GM18507 (cell line): ENCODE results near the gene PAIP2B.
"Not testable (repeated sequence)": the region's sequence is repeated elsewhere in the genome, so short reads cannot be mapped to it uniquely, and the experiment has no call there.

Experiments used
- DNase-seq: peaks from one replicate; pipeline ENCODE4 v3.0.0; 2011; ENCODE audit warnings: low read depth; ENCODE audit not compliant: insufficient read length; ENCODE audit errors: extremely low spot score
- FAIRE-seq: peaks from 2 replicates; lab custom pipeline; 2011; peaks lifted over from hg19 to GRCh38; lab: Jason Lieb, UNC

PAIP2B gene

DNA sequence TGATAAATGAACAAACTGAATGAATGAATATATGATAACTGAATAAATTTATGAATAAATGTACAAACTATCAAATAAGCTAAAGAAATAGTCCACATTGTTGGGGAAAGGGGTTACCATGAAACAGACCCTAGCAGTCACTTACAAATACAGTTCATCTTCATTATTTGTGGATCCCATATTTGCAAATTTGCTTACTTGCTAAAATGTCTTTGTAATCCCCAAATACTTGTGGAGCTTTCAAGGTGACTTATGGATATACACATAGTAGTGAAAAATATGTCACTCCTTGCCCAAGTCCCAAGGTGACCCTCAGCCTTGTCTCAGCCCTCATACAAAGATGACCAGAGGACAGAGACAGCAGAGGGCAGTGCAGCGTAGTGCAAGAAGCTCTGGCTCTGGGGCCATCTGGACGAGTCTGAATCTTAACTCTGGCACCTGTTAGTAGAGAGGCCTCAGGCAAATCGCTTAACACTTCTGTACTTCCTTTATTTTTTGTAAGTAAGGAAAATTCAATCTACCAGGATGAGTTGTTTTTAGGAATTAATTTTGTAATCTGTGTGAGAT is 3.1 kb downstream of the PAIP2B start:
- DNase-seq (no peak), FAIRE-seq (no peak)

- FAIRE-seq = no peak
Measured at GRCh38 chr2:71220743-71221142, 6.2 kb downstream of the PAIP2B start.

DNA sequence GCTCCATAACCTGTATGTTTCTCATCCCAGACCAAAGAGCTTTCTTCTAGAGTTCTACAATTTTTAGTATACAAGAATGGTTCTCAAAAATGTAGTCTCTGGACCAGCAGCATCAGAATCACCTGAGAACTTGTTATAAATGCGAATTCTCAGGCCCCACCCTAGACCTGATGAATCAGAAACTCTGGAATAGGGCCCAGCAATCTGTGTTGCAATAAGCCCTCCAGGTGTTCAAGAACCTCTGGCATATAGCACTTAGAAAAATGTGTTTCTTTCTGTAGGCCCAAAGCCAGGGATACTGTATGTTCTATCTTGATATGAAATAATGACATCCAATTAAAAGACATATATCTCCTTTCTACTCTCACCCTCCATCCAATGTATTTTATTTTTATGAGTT is 10.4 kb downstream of the PAIP2B start:
- no peak for DNase-seq
- no peak for FAIRE-seq

More at GRCh38 chr2:71220743-71221142, 6.2 kb downstream of the PAIP2B start:
- DNase-seq = no peak

DNA sequence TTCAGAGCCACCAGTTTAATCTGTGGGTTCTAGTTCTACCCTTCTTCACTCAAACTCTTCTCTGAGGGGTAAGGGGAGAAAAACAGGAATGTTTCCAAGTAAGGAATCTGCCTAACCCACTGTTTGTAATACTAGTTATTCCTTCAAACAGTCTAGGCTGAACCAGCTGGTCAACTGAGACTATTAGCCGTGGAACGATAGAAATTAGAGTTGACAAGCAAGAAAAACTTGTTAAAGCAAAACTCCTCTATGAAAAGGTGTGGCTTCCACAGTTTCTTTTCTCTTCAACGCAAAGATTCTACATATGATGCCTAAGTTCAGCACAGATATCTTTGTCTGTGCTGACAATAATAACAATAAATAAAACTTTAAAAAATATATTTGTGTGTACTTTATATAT is 11.5 kb downstream of the PAIP2B start:
- FAIRE-seq (no peak), DNase-seq (no peak)

GRCh38 chr2:71212336-71212735 is 14.6 kb downstream of the PAIP2B start:
- FAIRE-seq (no peak), DNase-seq (no peak)

DNA sequence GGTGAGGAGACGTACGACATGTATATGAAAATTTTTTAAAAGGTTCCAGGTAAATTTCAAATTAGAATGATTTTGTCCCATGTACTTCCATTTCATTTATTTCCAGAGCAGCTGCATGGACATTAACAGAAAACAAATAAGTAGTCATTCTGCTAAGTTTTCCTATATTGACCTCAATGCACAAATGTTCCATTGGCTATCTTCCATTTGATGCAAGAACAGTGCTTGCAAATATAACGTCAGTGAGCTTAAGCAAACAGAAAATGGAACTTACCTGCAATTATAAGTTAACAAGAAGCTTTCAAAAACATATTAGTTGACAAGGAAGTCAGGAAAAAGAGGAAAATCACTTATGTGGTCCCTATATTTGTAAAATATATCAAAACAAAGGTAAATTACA is 16.6 kb downstream of the PAIP2B start:
- FAIRE-seq (no peak), DNase-seq (no peak)

DNA sequence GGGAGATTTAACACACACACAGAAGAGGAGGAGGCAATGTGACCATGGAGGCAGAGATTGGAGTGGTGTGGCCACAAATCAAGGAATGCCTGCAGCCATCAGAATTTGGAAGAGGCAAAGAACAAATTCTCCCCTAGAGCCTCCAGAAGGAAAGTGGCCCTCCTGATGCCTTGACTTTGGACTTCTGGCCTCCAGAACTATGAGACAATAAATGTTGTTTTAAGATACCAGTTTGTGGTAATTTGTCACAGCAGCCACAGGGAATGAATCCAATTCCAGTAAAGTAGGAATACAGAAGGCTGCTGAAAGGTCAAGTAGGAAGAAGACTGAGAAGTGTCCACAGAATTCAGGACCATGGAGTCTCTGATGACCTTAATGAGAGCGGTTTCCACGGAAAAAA is 18.1 kb downstream of the PAIP2B start:
- FAIRE-seq = no peak

GRCh38 chr2:71207601-71208000 is 19.3 kb downstream of the PAIP2B start:
- DNase-seq (no peak), FAIRE-seq (no peak)

More for the DNA sequence above, 18.1 kb downstream of the PAIP2B start:
- no peak for DNase-seq

DNA sequence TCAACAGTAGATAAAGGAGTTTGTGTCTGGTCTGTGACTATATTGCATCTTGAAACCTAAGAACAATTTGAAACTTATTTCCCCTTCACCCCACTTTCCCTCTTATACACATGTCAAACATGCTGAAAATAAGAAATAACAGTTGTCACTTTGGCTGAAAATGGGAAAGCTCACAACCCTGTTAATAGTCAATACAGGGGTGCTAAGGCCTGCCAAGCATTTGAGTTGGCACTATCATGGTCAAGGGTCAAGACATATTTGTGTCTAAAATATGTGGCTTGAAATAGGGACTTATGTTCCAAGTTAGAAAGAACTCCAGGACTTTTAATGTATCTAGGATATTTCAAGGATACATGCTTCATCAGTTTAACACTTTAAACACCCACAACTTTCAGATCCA is 20.6 kb downstream of the PAIP2B start:
- no peak for DNase-seq
- FAIRE-seq = no peak

DNA sequence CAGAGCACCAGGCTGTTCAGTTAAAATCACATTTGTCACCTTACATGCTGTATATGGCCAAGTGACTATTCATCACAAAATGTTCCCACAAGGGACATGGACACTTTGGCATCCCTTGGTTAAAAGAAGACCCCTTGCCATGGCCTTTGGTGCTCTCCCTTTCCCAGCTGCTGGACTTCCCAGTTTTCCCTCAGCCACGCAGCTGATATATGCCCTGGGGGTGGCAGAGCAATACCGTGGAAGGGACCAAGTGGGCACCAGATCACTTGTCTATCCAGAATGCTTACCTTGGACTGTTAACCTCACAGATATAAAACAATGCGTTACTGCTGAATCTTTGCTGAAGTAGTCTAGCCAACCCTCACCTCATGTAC is 35.3 kb downstream of the PAIP2B start:
- no peak for FAIRE-seq

GRCh38 chr2:71190656-71191569 is 36.0 kb downstream of the PAIP2B start:
- FAIRE-seq (no peak), DNase-seq (no peak)

More for the DNA sequence above, 35.3 kb downstream of the PAIP2B start:
- no peak for DNase-seq

DNA sequence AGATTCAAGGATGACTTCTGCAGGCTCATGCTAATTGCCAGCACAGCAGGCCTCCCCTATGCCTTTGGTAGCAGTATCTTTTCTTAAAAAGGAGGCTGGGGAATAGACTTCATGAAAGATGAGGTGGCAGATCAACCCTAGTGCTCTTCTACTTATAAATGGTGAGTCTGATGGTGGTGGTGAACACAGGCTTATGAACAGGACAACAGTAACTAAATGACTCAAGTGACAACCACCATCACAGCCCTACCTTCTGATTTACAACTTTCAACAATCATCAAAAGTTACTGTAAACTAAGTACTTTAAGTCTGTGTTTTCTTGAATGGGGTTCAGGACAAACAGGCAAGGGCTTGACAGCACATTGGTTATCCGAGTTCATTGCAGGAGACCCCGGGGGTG is 39.3 kb downstream of the PAIP2B start:
- FAIRE-seq (no peak), DNase-seq (no peak)

GRCh38 chr2:71186973-71187372 is 39.9 kb downstream of the PAIP2B start:
- DNase-seq (no peak), FAIRE-seq (no peak)

DNA sequence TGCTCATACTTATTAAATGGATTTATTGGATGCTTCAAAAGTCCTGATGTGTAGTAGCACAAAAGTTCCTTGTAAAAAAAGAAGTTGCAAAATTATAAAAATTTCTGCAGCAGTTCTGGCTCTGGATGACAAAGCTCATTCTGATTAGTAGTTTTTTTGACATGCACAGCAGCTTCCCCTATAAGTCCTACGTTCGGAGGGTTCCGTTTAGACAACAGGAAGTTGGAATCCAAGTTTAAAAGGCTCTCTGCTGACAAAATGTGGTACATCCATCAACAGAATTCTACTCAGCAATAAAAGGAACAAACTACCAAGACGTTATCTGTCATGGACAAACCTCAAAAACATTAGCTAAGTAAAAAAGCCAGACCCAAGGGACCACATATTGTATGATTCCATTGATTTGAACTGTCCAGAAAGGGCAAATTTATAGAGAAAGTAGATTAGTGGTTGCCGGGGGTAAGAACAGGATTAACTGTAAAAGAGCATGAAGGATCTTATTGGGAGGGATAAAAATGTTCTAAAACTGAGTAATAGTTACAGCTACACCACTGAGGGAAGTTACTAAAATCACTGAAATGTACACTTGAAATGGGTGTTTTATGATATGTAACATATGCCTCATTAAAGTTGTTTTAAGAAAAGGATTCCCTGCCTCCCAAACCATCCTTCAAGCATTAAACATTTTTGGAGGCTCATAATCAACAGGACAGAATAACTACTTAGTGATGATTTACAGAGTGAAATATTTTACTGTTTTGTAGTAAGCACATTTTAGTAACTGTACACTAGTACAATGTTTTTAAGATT is 43.4 kb downstream of the PAIP2B start:
- not testable (repeated sequence) for DNase-seq, FAIRE-seq

DNA sequence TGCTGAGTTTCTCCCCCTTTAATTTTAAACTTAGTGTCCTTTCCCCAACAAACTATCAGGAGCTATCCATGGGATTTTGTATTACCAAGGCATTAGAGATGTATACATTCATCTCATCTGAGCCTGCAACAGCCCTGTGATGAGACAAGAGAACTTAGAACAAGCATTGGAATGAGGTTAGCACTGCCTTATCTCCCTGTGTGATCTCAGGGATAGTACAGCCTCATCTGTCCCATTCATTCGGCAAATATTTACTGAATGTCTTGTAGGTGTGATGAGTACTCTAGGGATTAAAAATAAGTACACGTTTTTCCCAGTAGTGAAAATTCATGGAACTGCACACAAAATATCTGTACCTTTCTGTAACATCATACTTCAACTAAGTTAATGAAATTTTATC is 45.6 kb downstream of the PAIP2B start:
- FAIRE-seq (no peak), DNase-seq (no peak)

GRCh38 chr2:71178836-71179235 is 48.1 kb downstream of the PAIP2B start:
- not testable (repeated sequence) for FAIRE-seq, DNase-seq

- no peak for FAIRE-seq
- DNase-seq = no peak
Measured at GRCh38 chr2:71174207-71174606, 52.7 kb downstream of the PAIP2B start.

DNA sequence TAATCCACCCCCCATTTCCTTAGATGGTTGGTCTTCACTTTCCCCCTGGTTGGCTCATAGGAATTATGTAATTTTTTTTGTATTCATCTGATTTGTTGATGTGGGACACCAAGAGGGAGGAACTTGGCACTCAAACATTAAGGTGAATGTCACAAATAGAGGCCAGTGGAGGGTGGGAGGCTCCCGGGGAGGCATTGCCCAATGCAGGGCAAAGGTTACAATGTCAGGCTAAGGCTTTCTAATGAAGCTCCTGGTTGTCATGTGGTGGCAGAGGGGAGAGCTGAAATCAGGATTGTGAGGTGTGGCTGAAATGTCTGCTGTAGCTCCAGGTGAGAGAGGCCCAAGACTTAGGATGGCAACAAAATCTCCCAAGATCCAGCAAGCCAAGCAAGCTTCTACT is 53.8 kb downstream of the PAIP2B start:
- DNase-seq (no peak), FAIRE-seq (no peak)

DNA sequence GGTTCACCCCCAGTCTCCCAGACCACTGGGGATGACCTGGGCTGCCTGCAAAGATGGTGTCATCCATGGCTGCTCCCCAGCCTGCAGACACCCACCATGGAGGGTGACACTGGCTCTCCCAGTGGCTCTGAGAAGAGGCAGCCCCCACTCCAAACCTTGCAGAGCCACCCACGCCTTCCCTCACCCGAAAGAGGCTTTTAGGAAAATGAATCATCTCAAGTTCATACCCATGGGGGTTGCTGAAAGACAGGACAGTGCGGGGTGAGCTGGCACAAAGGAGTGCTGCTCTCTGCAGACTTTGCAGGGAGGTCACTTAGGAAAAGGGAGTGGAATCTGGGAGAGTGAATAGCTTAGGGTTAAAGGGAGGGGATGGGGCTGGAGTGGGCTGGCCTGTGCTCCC is 60.1 kb downstream of the PAIP2B start:
- no peak for FAIRE-seq

GRCh38 chr2:71157124-71157793 is 69.6 kb downstream of the PAIP2B start:
- peak; percentile 64 for FAIRE-seq

More for the DNA sequence above, 60.1 kb downstream of the PAIP2B start:
- no peak for DNase-seq

More at GRCh38 chr2:71157124-71157793, 69.6 kb downstream of the PAIP2B start:
- DNase-seq = peak; percentile 23
